ENCODE data around the gene ARMC7. TPM values are rescaled to one million over a fixed set of nuclear protein-coding genes. Genes with fewer than 3 reads are reported as not detected.

ARMC7 gene
- total and polyA plus RNA-seq, 2 of the 13 experiments (the other 11 are each of a cell fraction or from before 2014, with no cell fraction given): 3.9 to 4.2 TPM

DNA sequence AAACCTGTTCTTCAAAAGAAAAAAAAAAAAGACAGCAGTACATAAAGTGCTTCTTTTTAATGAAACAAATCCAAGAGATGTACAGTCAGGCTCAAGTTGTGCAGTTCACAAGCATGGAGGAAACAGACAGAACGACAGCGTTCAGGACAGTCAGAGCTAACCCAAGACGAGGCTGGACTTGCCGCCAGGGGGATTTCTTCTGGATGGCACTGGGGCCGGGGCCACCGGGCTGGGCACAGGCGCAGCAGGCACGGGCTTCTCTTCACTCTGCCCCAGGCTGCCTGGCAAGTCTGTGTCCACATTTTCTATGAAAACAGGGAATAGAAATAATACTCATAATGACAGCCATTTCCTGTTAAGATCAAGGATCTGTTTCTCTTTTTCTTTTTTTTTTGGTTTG is 26.2 kb downstream of the ARMC7 start (continued):
- TF ChIP-seq, protein P1, sequence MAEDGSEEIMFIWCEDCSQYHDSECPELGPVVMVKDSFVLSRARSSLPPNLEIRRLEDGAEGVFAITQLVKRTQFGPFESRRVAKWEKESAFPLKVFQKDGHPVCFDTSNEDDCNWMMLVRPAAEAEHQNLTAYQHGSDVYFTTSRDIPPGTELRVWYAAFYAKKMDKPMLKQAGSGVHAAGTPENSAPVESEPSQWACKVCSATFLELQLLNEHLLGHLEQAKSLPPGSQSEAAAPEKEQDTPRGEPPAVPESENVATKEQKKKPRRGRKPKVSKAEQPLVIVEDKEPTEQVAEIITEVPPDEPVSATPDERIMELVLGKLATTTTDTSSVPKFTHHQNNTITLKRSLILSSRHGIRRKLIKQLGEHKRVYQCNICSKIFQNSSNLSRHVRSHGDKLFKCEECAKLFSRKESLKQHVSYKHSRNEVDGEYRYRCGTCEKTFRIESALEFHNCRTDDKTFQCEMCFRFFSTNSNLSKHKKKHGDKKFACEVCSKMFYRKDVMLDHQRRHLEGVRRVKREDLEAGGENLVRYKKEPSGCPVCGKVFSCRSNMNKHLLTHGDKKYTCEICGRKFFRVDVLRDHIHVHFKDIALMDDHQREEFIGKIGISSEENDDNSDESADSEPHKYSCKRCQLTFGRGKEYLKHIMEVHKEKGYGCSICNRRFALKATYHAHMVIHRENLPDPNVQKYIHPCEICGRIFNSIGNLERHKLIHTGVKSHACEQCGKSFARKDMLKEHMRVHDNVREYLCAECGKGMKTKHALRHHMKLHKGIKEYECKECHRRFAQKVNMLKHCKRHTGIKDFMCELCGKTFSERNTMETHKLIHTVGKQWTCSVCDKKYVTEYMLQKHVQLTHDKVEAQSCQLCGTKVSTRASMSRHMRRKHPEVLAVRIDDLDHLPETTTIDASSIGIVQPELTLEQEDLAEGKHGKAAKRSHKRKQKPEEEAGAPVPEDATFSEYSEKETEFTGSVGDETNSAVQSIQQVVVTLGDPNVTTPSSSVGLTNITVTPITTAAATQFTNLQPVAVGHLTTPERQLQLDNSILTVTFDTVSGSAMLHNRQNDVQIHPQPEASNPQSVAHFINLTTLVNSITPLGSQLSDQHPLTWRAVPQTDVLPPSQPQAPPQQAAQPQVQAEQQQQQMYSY (CRISPR knock-in tag; IDR thresholded peaks at IDR 0.05): no peak
- TF ChIP-seq, protein P2, sequence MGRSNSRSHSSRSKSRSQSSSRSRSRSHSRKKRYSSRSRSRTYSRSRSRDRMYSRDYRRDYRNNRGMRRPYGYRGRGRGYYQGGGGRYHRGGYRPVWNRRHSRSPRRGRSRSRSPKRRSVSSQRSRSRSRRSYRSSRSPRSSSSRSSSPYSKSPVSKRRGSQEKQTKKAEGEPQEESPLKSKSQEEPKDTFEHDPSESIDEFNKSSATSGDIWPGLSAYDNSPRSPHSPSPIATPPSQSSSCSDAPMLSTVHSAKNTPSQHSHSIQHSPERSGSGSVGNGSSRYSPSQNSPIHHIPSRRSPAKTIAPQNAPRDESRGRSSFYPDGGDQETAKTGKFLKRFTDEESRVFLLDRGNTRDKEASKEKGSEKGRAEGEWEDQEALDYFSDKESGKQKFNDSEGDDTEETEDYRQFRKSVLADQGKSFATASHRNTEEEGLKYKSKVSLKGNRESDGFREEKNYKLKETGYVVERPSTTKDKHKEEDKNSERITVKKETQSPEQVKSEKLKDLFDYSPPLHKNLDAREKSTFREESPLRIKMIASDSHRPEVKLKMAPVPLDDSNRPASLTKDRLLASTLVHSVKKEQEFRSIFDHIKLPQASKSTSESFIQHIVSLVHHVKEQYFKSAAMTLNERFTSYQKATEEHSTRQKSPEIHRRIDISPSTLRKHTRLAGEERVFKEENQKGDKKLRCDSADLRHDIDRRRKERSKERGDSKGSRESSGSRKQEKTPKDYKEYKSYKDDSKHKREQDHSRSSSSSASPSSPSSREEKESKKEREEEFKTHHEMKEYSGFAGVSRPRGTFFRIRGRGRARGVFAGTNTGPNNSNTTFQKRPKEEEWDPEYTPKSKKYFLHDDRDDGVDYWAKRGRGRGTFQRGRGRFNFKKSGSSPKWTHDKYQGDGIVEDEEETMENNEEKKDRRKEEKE (IDR thresholded peaks at IDR 0.05): no peak
- TF ChIP-seq NCOA1 (CRISPR knock-in tag; IDR thresholded peaks at IDR 0.05) (no peak), KDM5A (IDR thresholded peaks at IDR 0.05; ENCODE audit: borderline replicate concordance, low read length) (no peak), MED1 (CRISPR knock-in tag; IDR thresholded peaks at IDR 0.05) (no peak), NAIF1 (CRISPR knock-in tag; IDR thresholded peaks at IDR 0.05; ENCODE audit: borderline replicate concordance) (no peak), MIXL1 (CRISPR knock-in tag; IDR thresholded peaks at IDR 0.05) (no peak), MIER2 (CRISPR knock-in tag; IDR thresholded peaks at IDR 0.05) (no peak), ZNF24 (IDR thresholded peaks at IDR 0.05) (no peak), SALL1 (CRISPR knock-in tag; IDR thresholded peaks at IDR 0.05) (no peak), SRF (IDR thresholded peaks at IDR 0.05; ENCODE audit: low read depth, low read length) (no peak)
- TF ChIP-seq, protein P3, sequence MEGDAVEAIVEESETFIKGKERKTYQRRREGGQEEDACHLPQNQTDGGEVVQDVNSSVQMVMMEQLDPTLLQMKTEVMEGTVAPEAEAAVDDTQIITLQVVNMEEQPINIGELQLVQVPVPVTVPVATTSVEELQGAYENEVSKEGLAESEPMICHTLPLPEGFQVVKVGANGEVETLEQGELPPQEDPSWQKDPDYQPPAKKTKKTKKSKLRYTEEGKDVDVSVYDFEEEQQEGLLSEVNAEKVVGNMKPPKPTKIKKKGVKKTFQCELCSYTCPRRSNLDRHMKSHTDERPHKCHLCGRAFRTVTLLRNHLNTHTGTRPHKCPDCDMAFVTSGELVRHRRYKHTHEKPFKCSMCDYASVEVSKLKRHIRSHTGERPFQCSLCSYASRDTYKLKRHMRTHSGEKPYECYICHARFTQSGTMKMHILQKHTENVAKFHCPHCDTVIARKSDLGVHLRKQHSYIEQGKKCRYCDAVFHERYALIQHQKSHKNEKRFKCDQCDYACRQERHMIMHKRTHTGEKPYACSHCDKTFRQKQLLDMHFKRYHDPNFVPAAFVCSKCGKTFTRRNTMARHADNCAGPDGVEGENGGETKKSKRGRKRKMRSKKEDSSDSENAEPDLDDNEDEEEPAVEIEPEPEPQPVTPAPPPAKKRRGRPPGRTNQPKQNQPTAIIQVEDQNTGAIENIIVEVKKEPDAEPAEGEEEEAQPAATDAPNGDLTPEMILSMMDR (CRISPR knock-in tag; IDR thresholded peaks at IDR 0.05): no peak
- TF ChIP-seq, protein P4, sequence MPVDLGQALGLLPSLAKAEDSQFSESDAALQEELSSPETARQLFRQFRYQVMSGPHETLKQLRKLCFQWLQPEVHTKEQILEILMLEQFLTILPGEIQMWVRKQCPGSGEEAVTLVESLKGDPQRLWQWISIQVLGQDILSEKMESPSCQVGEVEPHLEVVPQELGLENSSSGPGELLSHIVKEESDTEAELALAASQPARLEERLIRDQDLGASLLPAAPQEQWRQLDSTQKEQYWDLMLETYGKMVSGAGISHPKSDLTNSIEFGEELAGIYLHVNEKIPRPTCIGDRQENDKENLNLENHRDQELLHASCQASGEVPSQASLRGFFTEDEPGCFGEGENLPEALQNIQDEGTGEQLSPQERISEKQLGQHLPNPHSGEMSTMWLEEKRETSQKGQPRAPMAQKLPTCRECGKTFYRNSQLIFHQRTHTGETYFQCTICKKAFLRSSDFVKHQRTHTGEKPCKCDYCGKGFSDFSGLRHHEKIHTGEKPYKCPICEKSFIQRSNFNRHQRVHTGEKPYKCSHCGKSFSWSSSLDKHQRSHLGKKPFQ (CRISPR knock-in tag; IDR thresholded peaks at IDR 0.05; ENCODE audit: insufficient replicate concordance): no peak
- TF ChIP-seq, protein P5, sequence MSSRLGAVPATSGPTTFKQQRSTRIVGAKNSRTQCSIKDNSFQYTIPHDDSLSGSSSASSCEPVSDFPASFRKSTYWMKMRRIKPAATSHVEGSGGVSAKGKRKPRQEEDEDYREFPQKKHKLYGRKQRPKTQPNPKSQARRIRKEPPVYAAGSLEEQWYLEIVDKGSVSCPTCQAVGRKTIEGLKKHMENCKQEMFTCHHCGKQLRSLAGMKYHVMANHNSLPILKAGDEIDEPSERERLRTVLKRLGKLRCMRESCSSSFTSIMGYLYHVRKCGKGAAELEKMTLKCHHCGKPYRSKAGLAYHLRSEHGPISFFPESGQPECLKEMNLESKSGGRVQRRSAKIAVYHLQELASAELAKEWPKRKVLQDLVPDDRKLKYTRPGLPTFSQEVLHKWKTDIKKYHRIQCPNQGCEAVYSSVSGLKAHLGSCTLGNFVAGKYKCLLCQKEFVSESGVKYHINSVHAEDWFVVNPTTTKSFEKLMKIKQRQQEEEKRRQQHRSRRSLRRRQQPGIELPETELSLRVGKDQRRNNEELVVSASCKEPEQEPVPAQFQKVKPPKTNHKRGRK (CRISPR knock-in tag; IDR thresholded peaks at IDR 0.05): no peak
